NOMO-1 treated with dmso at 0.1 percent for 144 hours (cell line): ENCODE data around the gene JRKL.

Experiments
- DNase-seq: peaks from one replicate; lab custom pipeline; 2025; ENCODE audit not compliant: unreplicated experiment; lab: John Stamatoyannopoulos, UW

Gene JRKL

DNA sequence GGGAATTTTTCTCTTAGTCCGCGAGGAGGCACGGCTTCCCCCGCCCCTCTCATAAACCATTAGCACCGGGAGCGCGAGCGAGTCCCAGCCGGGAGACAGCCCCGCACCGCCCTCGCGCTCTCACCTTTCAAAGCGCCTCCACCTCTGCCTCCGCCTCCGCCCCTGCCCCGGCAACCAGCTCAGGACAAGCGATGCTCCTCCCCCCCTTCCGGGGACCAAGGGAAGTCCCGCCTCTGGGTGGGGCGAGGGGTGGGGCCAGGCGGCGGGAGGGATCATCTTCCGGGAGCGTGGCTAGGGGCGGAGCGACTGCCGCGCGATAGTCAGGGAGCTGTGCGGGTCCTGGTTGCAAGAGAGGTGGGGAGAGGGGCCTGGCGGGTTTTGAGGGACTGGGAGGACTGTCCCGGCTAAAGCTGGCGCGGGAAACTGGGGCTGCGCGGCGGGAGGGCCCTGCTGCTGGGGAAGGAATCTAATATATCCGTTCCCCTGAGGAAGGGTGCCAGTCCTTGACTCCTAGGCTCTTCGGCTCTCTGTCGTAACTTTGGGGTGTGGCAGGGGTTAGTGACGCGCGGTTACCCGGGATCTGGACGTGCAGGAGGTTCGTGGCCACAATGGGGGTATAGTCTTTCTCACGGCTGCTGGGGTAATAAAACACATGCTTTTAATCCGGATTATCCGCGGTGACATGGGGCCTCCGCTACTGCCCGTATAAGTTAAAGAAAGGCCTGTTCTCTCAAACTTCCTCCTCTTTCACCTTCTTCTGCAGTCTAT, at the start of gene JRKL, which contains the start of gene CCDC82:
Gene JRKL (plus strand): TSS at position 294 of the 768 bp plus-strand sequence. CDS start 637 bp downstream, outside the sequence.
Gene CCDC82 (minus strand): TSS at position 193 of the 768 bp plus-strand sequence. CDS start 5,165 bp downstream, outside the sequence.
- peak; percentile 90 for DNase-seq

- no peak for DNase-seq
Observed at GRCh38 chr11:96340555-96340885, 49.3 kb upstream of the JRKL start.

DNA sequence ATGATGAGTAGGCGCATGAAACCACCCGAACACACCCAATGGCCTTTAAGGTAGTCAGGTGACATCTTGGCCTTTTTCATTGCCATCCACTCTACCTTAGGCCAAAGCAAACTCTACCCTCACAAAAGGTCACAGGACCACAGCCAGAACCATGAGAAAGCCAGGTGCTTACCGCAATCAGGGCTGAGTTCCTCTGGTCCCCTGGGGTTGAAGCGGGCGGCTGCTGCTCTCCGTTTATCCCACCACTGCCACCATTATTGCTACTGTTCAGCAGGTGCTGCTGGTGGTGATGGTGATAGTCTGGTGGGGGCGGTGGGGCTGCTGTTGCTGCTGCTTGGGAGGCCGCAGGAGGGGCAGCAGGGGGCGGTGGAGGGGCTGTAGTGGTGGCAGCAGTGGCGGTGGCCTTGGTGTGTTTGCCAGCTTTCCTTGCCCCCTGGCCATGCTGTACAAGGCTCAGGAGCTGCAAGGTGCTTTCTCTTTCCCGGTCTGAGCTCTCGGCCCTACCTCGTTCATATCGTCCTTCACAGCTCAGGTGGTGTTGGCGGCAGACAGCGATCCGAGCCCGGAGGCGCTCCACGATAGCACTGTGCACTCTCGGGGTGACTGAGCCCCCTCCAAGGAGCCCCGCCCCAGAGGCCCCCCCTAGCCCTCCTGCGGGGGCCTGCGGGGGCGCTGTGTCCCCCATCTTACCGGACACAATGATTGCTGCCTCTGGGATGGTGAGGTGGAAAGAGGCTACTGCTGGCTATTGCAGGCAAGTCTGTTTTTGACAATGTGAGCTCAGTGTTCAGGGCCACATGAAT, 48.4 kb upstream of the JRKL start:
- DNase-seq: no peak

DNA sequence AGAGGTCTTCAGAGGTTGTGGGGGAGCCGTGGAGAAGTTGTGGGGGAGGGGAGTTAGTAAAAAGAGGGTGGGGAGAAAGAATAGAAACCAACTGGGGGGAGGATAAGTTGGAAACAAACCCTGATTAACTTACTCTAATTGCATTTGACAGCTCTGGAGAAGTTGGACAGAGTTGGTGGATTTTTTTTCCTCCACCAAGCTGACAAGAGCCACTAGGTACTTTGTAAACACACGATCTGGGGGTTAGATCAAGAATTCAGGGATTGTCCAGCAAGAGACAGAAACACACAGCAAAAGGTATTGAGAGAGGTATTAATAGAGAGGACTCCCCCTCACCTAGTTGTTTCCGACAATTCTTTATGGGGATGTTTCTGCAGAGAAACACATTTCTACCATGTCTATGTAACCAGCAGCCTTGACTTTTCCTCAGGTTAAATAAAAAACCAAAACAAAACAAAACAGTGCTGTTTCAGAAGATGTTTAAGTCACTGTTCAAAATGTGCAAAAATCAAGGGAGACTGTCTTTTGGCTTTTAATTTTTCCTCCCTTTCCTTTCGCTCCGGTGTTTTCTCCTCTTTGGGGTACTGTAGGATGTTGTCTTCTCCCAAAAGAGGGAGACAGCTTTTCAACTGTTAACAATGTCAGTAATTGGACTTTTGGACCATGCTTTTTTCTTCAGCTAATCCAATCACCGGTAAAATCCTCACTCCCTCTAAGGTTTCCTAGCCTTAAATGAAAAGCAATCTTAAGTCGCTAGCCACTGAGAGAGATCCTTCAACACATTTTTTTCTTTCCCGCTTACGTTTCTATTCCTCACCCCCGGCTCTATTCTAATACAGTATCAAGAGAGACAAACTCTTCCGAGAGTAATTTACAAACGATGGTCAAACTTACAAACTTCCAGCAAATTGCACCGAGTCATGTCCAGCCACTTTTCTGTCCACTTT, 47.5 kb upstream of the JRKL start:
- DNase-seq: no peak

DNA sequence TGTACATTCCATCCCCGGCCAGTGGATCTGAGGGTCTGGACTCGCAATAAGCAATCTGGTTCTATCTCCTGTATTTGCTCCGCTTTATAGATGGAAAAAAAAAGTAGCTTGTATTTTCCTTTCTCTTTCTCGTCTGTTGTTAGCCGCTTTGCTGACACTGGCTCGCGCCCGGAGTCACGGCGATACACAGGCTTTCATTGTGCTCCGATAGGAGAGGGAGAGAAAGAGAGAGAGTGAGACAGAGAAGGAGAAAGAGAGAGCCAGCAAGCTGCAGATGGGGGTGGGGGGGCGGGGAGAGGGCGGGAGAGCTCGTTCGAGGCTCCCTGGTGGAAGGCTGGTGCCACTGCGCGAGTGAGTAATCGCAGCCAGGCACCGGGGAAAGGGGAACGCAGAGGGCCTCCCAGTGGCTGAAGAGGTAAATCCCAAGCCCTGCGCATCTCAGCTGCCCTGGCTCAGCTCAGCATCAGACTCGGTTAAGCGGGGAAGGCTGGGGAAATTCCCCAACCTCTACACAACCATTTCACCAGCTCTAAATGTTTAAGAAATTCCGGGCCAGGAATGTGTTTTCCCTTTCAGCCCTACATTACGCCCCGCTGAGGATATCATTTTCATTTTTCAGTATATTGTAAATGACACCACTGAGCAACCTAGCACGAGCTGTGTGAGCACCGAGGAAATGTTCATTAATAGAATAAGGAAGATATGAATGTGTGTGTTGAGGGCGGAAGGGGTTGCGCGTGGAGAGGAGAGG, 46.7 kb upstream of the JRKL start, which contains the start of gene MAML2:
Gene MAML2 (minus strand): TSS at position 235 of the 751 bp plus-strand sequence. CDS start 1,300 bp downstream, outside the sequence.
- peak; percentile 70 for DNase-seq

DNA sequence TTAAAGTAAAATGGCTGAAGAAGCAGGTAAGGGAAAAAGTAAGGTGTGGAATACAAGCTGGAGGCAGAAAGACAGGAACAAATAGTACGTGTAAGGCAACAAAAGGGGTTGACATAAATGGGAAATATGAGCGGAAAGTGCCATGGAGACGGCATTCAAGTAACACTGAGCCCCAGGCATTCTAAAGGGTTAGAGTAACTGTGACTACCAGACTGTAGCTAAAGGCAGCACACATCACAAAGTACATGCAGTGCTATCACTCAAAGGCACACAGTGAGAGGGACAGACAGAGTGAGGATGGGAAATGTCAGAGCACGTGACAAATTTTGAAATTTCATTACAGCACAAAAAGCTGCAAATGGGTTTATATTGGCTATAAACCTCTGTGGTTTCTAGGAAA, 33.0 kb upstream of the JRKL start:
- no peak for DNase-seq

- DNase-seq: no peak
Observed at GRCh38 chr11:96357794-96358193, 32.0 kb upstream of the JRKL start.

GRCh38 chr11:96358321-96358720, 31.5 kb upstream of the JRKL start:
- no peak for DNase-seq

GRCh38 chr11:96361778-96362177, 28.0 kb upstream of the JRKL start:
- DNase-seq: no peak

DNA sequence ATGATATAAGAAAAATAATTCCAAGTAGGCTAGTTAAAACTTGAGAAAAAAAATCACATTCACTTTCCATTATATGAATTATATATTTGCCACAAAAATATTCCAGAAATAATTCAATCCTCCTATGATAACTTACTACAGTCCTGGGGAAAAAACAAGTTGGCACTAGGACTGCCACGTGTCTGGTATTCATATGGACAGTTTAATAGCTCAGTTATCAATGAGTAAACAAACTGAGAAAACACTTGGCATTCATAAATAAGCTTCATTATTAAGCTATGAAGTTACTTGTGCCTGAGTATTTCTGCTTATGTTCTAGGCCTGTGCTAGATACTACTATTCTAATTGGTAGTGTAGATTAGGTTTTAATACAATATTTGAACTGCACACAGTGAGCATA, 24.3 kb upstream of the JRKL start:
- no peak for DNase-seq

GRCh38 chr11:96366024-96366423, 23.8 kb upstream of the JRKL start:
- DNase-seq: no peak

GRCh38 chr11:96367342-96367741, 22.5 kb upstream of the JRKL start:
- DNase-seq: peak; percentile 7

- no peak for DNase-seq
Observed at GRCh38 chr11:96373826-96374225, 16.0 kb upstream of the JRKL start.

DNA sequence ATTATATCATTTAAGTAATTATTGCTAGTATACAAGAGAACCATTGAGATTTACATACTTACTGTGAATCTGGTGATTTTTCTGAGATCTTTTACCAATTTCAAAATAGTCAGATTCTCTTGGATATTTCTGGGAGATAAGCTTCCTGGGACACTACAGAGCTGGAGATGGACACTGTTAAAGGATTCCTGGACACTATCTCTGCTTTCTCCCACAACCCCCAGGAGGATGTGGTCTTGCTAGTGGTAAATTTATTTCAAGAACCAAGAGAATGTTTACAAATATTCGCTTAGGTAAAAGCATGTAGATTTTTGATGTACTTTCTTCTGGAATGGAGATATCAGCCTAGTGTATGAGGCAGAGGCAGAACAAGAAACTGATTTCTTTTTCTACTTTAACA, 13.0 kb upstream of the JRKL start:
- DNase-seq: no peak

GRCh38 chr11:96384156-96384555, 5.7 kb upstream of the JRKL start:
- DNase-seq: no peak

DNA sequence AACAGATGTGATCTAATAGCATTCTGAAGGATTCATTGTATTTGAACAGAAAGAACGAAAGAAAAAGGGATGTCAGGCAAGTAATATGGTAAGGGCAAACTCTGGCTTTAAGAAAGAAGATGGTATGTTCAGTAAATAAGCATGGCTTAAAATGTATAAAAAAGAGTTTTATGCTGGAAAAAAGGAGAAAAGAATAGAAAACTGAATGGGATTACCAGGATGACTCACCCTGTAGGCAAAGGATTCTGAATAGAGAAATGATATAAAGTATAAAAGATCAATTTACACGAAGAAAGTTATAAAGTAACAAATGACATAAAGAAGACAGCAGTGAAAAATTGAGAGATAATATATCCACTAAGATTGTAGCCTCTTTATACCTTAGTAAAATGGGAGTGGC, 4.6 kb upstream of the JRKL start:
- no peak for DNase-seq

DNA sequence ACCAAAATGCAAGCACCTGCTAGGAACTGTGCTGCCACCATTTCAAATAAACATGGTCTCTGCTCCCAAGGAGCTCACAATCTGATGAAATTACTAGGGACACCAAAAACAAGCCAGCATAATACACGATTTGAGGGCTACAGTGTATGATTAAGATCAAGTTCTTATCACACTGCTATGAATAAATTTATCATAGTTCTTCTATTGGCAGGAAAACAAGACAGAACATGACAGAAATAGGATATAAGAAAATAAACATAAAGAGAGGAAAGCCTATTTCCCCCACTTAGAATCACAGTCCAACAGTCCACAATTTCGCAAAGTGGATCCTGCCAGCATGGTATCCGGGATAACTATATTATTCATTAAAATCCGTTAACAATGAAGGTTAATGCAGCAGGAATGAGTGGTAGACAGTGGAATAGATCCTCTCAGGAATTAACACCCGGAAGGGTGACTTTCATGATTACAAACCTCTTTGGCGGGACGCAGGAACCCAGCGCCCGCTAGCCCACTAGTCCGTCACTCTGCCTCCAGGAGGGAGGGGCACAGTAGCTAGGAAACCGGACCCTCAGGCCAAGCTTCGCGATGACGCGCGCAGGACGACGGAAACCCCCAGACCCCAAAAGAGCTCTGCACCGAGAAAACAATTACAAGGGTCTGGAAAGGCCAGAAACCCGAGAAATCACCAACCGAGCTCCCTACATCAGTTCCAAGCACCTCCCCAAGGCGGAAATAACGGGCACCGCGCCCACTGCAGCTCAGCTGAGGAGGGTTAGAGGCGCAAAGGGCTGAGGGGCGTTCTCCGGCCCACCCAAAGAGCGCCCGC, 708 bp upstream of the JRKL start:
- no peak for DNase-seq

GRCh38 chr11:96390488-96390792, 627 bp downstream of the JRKL start:
- DNase-seq: no peak

GRCh38 chr11:96391698-96392307, 2.0 kb downstream of the JRKL start:
- DNase-seq: no peak
